ENCODE results near the gene BANK1.

- no peak for TF ChIP-seq YY1 (IDR thresholded peaks at IDR 0.05; ENCODE audit: insufficient read depth, insufficient read length)
- TF ChIP-seq ZNF274 (IDR thresholded peaks at IDR 0.05; ENCODE audit: low read depth, low read length), result no peak
- no peak for TF ChIP-seq SUZ12 (IDR thresholded peaks at IDR 0.05; ENCODE audit: extremely low read depth, insufficient read depth, insufficient read length)
These were observed 95.0 kb downstream of the BANK1 start for GRCh38 chr4:101885574-101885973.

All from NT2/D1 (cell line).